ENCODE results near the gene NAPSA.

- TF ChIP-seq, protein P1, sequence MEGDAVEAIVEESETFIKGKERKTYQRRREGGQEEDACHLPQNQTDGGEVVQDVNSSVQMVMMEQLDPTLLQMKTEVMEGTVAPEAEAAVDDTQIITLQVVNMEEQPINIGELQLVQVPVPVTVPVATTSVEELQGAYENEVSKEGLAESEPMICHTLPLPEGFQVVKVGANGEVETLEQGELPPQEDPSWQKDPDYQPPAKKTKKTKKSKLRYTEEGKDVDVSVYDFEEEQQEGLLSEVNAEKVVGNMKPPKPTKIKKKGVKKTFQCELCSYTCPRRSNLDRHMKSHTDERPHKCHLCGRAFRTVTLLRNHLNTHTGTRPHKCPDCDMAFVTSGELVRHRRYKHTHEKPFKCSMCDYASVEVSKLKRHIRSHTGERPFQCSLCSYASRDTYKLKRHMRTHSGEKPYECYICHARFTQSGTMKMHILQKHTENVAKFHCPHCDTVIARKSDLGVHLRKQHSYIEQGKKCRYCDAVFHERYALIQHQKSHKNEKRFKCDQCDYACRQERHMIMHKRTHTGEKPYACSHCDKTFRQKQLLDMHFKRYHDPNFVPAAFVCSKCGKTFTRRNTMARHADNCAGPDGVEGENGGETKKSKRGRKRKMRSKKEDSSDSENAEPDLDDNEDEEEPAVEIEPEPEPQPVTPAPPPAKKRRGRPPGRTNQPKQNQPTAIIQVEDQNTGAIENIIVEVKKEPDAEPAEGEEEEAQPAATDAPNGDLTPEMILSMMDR (IDR thresholded peaks at IDR 0.05): no peak
- no peak for TF ChIP-seq POLR2AphosphoS5 (IDR thresholded peaks at IDR 0.05)
- no peak for TF ChIP-seq EP300 (IDR thresholded peaks at IDR 0.05)
These were observed 28.6 kb upstream of the NAPSA start for GRCh38 chr19:50394017-50394416.
